ENCODE data around the gene IQCB1.
A peak's percentile ranks its signal among the peaks of the same experiment; 100 is the strongest.
"Not testable (repeated sequence)": the region's sequence is repeated elsewhere in the genome, so short reads cannot be mapped to it uniquely, and the experiment has no call there.

The IQCB1 gene

GRCh38 chr3:121803771-121804320 lies 31.0 kb downstream of the IQCB1 start:
- no peak for DNase-seq (ENCODE audit: low read depth)

- DNase-seq (ENCODE audit: low read depth) = no peak
Measured at GRCh38 chr3:121800906-121801305, 34.0 kb downstream of the IQCB1 start.

- no peak for DNase-seq (ENCODE audit: low read depth)
Measured at GRCh38 chr3:121796970-121797369, 37.9 kb downstream of the IQCB1 start.

GRCh38 chr3:121794264-121794983 lies 40.4 kb downstream of the IQCB1 start:
- DNase-seq (ENCODE audit: low read depth) = no peak

- DNase-seq (ENCODE audit: low read depth) = no peak
Measured at GRCh38 chr3:121793078-121793477, 41.8 kb downstream of the IQCB1 start.

- DNase-seq (ENCODE audit: low read depth) = no peak
Measured at GRCh38 chr3:121786485-121786884, 48.4 kb downstream of the IQCB1 start.

GRCh38 chr3:121782784-121783183 lies 52.1 kb downstream of the IQCB1 start:
- DNase-seq (ENCODE audit: low read depth) = not testable (repeated sequence)

- no peak for DNase-seq (ENCODE audit: low read depth)
Measured at GRCh38 chr3:121781611-121782010, 53.2 kb downstream of the IQCB1 start.

- not testable (repeated sequence) for DNase-seq (ENCODE audit: low read depth)
Measured at GRCh38 chr3:121775095-121775494, 59.8 kb downstream of the IQCB1 start.

GRCh38 chr3:121769246-121769645 lies 65.6 kb downstream of the IQCB1 start:
- no peak for DNase-seq (ENCODE audit: low read depth)

GRCh38 chr3:121768452-121768851 lies 66.4 kb downstream of the IQCB1 start:
- DNase-seq (ENCODE audit: low read depth) = no peak

GRCh38 chr3:121759541-121760202 lies 75.2 kb downstream of the IQCB1 start:
- no peak for DNase-seq (ENCODE audit: low read depth)

GRCh38 chr3:121758727-121759450 lies 76.0 kb downstream of the IQCB1 start:
- no peak for DNase-seq (ENCODE audit: low read depth)

GRCh38 chr3:121757812-121758545 lies 76.9 kb downstream of the IQCB1 start:
- no peak for DNase-seq (ENCODE audit: low read depth)

GRCh38 chr3:121757087-121757811 lies 77.6 kb downstream of the IQCB1 start:
- DNase-seq (ENCODE audit: low read depth) = no peak

GRCh38 chr3:121752772-121753171 lies 82.1 kb downstream of the IQCB1 start:
- no peak for DNase-seq (ENCODE audit: low read depth)

- no peak for DNase-seq (ENCODE audit: low read depth)
Measured at GRCh38 chr3:121752261-121752660, 82.6 kb downstream of the IQCB1 start.

- no peak for DNase-seq (ENCODE audit: low read depth)
Measured at GRCh38 chr3:121750087-121750415, 84.8 kb downstream of the IQCB1 start.

- DNase-seq (ENCODE audit: low read depth) = peak; percentile 86
Measured at GRCh38 chr3:121749276-121750086, 85.4 kb downstream of the IQCB1 start, which contains the start of gene GOLGB1. TSS of gene GOLGB1 (minus strand) at chr3:121749741. CDS start at chr3:121730971, 18,770 bp downstream.

- no peak for DNase-seq (ENCODE audit: low read depth)
Measured at GRCh38 chr3:121748680-121749275, 86.1 kb downstream of the IQCB1 start.
